Left ventricle myocardium inferior (tissue), 1 donor: ENCODE results near the gene VKORC1L1. TPM values are rescaled to one million over a fixed set of nuclear protein-coding genes. Genes with fewer than 3 reads are reported as not detected.
"Not testable (repeated sequence)": the region's sequence is repeated elsewhere in the genome, so short reads cannot be mapped to it uniquely, and the experiment has no call there.

Source experiments
- DNase-seq: peaks from one replicate; pipeline ENCODE4 v3.0.0-alpha.2; 2020
- H3K27ac ChIP-seq: fragments of 200-600 bp; replicated peaks from 2 replicates; pipeline ENCODE4 v1.8.0; 2021
- H3K27me3 ChIP-seq: fragments of 200-600 bp; 2 replicates; pipeline ENCODE4 v1.8.0; 2021; ENCODE audit warnings: low read depth
- H3K36me3 ChIP-seq: fragments of 200-600 bp; 2 replicates; pipeline ENCODE4 v1.8.0; 2021
- H3K4me1 ChIP-seq: fragments of 200-600 bp; 2 replicates; pipeline ENCODE4 v1.8.0; 2021
- H3K4me3 ChIP-seq: fragments of 200-600 bp; 2 replicates; pipeline ENCODE4 v1.8.0; 2021; ENCODE audit warnings: mild to moderate bottlenecking, moderate library complexity
- H3K9me3 ChIP-seq: fragments of 200-600 bp; replicated peaks from 2 replicates; pipeline ENCODE4 v1.8.0; 2021
- CTCF ChIP-seq: fragments of 200-600 bp; IDR thresholded peaks from 2 replicates; pipeline ENCODE4 v1.8.0; 2021; ENCODE audit warnings: antibody characterized with exemption, mild to moderate bottlenecking, borderline replicate concordance
- intact Hi-C: fragments of 100-400 bp; cut with micrococcal nuclease; formaldehyde crosslinking; loops from one replicate; pipeline ENCODE4 v1.11.0; 2022
- total RNA-seq: library from RNA; stranded (reverse); fragmentation: NEBNext Ultra II Directional; extraction: Animal tissue kit (Norgen Biotek cat#: 25700); gene quantifications from one replicate; pipeline ENCODE4 v1.2.1, GENCODE V29; 2021
- donor health status: DM: no; HTN: yes; CAD: no; lungs with severe emphysema.

The VKORC1L1 gene
- total RNA-seq, 1 donor from 2014 or later, result 19.2 TPM

- Histone ChIP-seq H3K4me3 (peak overlapping the region; percentile 99), H3K36me3 (peaks cover 39% of the 10 kb centered on the region), H3K4me1 (peaks cover 32% of the 10 kb centered on the region), H3K9me3 (no peaks in the 10 kb centered on the region), H3K27me3 (no peaks in the 10 kb centered on the region), H3K27ac (peak overlapping the region; percentile 91)
- peak; percentile 65 for DNase-seq
- TF ChIP-seq CTCF, result no peak
- intact Hi-C loops, result no loop called here
Observed at GRCh38 chr7:65980478-65981250, 107.8 kb downstream of the VKORC1L1 start.

GRCh38 chr7:65981965-65982792 is 109.3 kb downstream of the VKORC1L1 start, which contains the start of gene GUSB:
GUSB (minus strand) TSS chr7:65982213; CDS start chr7:65982183, 30 bp downstream.
- no peak for TF ChIP-seq CTCF
- Histone ChIP-seq H3K9me3 (no peaks in the 10 kb centered on the region), H3K36me3 (peaks cover 27% of the 10 kb centered on the region), H3K4me1 (peaks cover 32% of the 10 kb centered on the region), H3K4me3 (peak within 1 kb of the TSS; percentile 99), H3K27me3 (no peaks in the 10 kb centered on the region), H3K27ac (peak within 1 kb of the TSS; percentile 91)
- intact Hi-C loops, result no loop called here
- peak; percentile 93 for DNase-seq

GRCh38 chr7:65983965-65984658 is 111.2 kb downstream of the VKORC1L1 start:
- DNase-seq, result no peak
- Histone ChIP-seq H3K36me3 (peaks cover 9% of the 10 kb centered on the region), H3K27ac (no peak overlapping the region), H3K9me3 (no peaks in the 10 kb centered on the region), H3K27me3 (no peaks in the 10 kb centered on the region), H3K4me1 (peaks cover 32% of the 10 kb centered on the region), H3K4me3 (no peak overlapping the region)
- no peak for TF ChIP-seq CTCF
- intact Hi-C loops, result no loop called here

- no peak for DNase-seq
- intact Hi-C loops, result no loop called here
- H3K36me3 ChIP-seq, result no peaks in the 10 kb centered on the region
Observed at GRCh38 chr7:65988084-65988483, 115.2 kb downstream of the VKORC1L1 start.

GRCh38 chr7:65988503-65988902 is 115.6 kb downstream of the VKORC1L1 start:
- not testable (repeated sequence) for DNase-seq

More at GRCh38 chr7:65988084-65988483, 115.2 kb downstream of the VKORC1L1 start:
- H3K27ac ChIP-seq, result no peak overlapping the region
- no peak for TF ChIP-seq CTCF
- no peaks in the 10 kb centered on the region for H3K9me3 ChIP-seq
- H3K27me3 ChIP-seq, result no peaks in the 10 kb centered on the region
- peaks cover 4% of the 10 kb centered on the region for H3K4me1 ChIP-seq
- no peak overlapping the region for H3K4me3 ChIP-seq

More at GRCh38 chr7:65988503-65988902, 115.6 kb downstream of the VKORC1L1 start:
- H3K36me3 ChIP-seq, H3K27me3 ChIP-seq, H3K27ac ChIP-seq, intact Hi-C loops, H3K9me3 ChIP-seq, H3K4me3 ChIP-seq, H3K4me1 ChIP-seq: not testable (repeated sequence)
